WI38 (cell line): ENCODE results near the gene MRPL2.
"Not testable (repeated sequence)": the region's sequence is repeated elsewhere in the genome, so short reads cannot be mapped to it uniquely, and the experiment has no call there.

ENCODE experiments used
- H3K4me3 ChIP-seq: 2 replicates; pipeline ENCODE4 v1.5.1; 2011; ENCODE audit warnings: low read depth, mild to moderate bottlenecking, control low read depth, low read length
- TF ChIP-seq, protein P1 (sequence below): IDR thresholded peaks from 2 replicates; pipeline ENCODE4 v1.5.1; 2012; ENCODE audit warnings: low read depth, mild to moderate bottlenecking, control low read depth, low read length

The MRPL2 gene

DNA sequence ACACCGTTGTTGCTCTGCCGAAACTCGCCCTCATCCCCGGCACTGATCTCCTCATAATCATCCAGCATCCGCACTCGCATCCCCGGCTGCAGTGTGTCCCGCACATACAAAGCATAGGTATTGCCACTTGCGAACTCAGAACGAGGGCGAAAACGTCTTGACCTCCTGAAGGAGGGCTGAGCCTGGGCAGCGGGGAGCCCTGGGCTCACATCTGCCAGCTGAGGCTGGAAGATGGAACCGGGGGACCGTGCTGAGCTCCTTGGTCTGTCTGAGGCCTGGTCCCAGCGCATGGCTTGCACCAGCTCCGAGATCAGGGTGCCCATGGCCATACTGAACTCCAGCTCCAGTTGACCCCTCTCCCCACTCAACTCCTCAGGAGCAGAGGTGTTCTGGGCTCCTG is 8.3 kb downstream of the MRPL2 start:
- TF ChIP-seq, protein P1, sequence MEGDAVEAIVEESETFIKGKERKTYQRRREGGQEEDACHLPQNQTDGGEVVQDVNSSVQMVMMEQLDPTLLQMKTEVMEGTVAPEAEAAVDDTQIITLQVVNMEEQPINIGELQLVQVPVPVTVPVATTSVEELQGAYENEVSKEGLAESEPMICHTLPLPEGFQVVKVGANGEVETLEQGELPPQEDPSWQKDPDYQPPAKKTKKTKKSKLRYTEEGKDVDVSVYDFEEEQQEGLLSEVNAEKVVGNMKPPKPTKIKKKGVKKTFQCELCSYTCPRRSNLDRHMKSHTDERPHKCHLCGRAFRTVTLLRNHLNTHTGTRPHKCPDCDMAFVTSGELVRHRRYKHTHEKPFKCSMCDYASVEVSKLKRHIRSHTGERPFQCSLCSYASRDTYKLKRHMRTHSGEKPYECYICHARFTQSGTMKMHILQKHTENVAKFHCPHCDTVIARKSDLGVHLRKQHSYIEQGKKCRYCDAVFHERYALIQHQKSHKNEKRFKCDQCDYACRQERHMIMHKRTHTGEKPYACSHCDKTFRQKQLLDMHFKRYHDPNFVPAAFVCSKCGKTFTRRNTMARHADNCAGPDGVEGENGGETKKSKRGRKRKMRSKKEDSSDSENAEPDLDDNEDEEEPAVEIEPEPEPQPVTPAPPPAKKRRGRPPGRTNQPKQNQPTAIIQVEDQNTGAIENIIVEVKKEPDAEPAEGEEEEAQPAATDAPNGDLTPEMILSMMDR: no peak
- H3K4me3 ChIP-seq: no peak overlapping the region

DNA sequence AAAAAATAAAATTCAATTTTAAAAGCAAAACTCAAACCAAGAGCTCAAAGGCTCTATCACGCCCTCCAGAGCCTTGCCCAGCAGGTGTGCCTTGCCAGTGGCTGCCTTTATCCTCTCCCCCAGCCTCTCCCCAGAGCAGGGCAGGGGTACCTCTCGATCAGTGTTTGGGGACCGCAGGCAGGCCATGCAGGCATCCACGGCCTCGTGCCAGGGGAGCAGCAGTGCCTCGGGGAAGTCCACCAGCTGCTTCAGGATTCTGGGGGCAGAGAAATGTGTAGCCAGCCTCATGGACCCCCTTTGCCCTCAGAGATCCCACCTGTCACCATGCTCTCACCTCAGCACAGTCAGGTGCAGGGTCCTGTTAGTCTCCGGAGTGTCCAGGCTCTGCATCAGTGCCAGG is 11.2 kb downstream of the MRPL2 start:
- TF ChIP-seq, protein P1: no peak
- no peak overlapping the region for H3K4me3 ChIP-seq

DNA sequence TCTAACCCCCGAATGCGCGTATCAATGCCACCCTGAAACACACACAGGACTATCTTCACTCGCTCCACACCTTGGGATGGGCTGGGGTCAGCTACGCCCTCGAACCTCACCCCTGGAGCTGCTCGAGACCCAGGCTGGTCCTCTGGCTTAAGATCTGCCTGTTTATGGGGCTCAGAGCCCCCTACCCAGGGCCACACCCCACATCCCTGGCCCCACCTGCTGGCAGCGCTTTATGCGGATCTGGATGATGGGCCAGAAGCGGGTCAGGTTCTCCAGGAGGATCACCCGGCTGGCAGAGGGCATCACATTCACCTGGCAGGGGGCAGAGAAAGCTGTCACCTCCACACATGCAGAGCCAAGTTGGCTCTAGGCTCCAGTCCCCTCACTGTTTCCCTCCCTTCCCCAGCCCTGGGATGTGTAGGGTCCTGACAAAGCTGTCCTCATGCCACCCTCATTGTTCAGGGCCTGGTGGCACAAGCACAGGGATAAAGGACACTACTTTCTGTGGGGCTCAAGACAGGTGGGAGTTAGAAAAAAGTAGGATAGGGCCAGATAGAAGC is 13.8 kb downstream of the MRPL2 start:
- no peak overlapping the region for H3K4me3 ChIP-seq
- TF ChIP-seq, protein P1: no peak

DNA sequence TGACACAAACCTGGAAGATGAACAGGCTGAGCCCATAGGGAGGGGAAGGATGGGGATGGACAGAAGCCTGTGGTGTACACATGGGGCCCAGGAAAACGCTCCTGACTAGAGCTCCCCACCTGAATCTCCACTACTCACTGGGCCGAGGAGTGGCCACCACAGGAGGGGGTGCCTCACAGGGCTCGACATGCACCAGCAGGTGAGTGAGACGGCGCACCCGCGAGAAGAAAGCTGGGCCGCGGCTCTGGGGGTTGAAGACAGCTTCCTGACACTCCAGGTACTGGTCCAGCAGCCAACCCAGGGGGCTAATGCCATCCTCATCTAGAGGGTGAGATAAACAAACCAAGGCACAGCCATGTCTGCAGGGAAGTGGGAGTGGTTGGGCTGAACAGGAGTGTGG is 15.9 kb downstream of the MRPL2 start:
- no peak overlapping the region for H3K4me3 ChIP-seq
- TF ChIP-seq, protein P1: no peak

DNA sequence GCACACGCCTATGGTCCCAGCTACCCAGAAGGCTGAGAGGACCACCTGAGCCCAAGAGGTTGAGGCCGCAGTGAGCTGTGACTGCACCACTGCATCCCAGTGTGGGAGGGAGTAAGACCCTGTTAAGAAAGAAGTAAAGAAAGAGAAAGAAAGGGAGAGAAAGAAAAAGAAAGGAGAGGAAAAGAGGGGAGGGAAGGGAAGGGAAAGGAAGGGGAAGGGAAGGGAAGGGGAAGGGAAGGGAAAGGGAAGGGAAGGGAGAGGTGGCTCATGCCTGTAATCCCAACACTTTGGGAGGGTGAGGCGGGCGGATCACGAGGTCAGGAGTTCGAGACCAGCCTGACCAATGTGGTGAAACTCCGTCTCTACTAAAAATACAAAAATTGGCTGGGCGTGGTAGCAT is 17.8 kb downstream of the MRPL2 start:
- H3K4me3 ChIP-seq: not testable (repeated sequence)

DNA sequence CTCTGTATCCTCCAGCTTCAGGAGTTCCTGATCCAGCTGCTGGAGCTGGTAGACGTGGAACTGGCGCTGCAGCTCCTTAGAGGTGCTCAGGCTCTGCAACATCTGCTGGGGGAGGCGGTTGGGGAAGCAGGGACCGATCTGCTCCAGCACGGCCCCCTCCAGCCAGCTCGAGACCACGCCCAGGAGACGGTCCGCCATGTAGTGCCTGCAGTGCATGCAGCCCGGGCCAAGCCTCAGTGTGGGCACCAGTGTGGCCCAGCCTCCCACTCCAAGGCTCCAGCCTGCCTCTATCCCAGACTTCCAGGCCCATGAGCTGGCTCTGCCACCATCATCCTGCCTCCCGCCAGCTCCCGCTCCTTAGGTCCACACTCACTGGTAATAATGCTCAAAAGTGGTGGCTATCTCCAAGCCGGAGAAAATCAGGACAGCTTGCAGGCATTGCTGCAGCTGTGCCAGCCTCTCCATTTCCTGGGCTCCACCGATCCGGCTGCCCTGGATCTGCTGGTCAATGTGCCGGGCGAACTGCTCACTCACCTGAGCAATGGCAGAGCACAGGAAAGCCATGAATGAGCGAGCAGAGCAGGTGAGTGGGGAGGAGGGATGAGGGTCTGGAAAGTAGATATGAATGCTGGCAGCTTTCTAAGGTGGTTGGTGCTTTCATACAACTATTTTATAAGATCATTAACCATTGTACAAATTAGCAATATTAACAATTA is 18.5 kb downstream of the MRPL2 start:
- no peak overlapping the region for H3K4me3 ChIP-seq

DNA sequence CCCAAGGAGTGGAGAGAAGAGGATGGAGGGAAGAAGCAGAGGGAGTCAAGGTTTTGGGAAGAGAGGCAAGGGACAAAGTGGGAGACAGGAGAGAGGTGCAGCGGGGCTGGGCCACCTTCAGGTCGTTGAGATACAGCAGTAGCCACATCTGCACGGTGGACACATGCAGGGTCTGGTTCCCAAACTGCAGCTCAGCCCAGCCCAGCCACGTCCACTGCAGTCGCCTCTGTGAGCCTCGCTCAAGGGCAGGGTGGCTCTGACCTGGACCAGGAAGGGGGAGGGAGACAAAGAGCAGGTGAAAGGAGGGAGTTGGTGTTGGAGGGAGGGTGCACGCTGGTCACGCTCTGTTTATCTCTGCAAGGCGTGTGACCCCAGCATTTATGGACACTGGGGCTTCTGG is 20.5 kb downstream of the MRPL2 start:
- TF ChIP-seq, protein P1: no peak

More for the DNA sequence above, 18.5 kb downstream of the MRPL2 start:
- TF ChIP-seq, protein P1: no peak

DNA sequence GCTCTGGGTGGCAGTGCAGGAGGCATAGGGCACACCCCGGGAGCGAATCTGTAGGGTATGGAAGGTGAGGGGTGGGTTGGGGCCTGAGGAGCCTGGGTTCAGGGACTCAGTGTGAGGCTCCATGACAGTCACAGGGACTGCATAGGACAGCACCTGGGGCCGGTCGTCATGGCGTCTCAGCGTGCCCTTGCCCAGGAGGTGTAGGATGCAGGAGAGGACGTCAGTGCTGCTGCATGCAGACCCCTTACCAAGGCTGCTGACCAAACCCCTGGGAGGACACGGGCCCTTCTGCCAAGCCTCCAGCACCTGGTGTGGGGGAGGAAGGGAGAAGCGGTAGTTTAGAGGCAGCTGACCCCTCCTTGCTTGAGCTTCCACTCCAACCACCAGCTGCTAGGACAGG is 21.5 kb downstream of the MRPL2 start:
- TF ChIP-seq, protein P1: no peak
- H3K4me3 ChIP-seq: no peak overlapping the region

More for the DNA sequence above, 20.5 kb downstream of the MRPL2 start:
- no peak overlapping the region for H3K4me3 ChIP-seq
